BE2C (cell line): ENCODE results near the gene SAMD14.

Experiments used
- DNase-seq: peaks from one replicate; pipeline ENCODE4 v3.0.0-alpha.2; 2020
- H3K27me3 ChIP-seq: fragments of 250-450 bp; sonication (Bioruptor Pico); 2 replicates; pipeline ENCODE4 v1.5.1; 2020; ENCODE audit warnings: mild to moderate bottlenecking
- H3K36me3 ChIP-seq: fragments of 250-450 bp; sonication (Bioruptor Pico); 2 replicates; pipeline ENCODE4 v1.5.1; 2020; ENCODE audit warnings: mild to moderate bottlenecking
- H3K4me1 ChIP-seq: fragments of 250-450 bp; sonication (Bioruptor Pico); 2 replicates; pipeline ENCODE4 v1.5.1; 2020
- H3K4me3 ChIP-seq: 2 replicates; pipeline ENCODE4 v1.5.1; 2011; ENCODE audit warnings: low read depth, low read length
- H3K9me3 ChIP-seq: fragments of 250-450 bp; sonication (Bioruptor Pico); 2 replicates; pipeline ENCODE4 v1.5.1; 2020
- TF ChIP-seq, protein P1 (sequence below): IDR thresholded peaks from 2 replicates; pipeline ENCODE4 v1.5.1; 2012; ENCODE audit warnings: mild to moderate bottlenecking, low read depth, low read length

Gene SAMD14

DNA sequence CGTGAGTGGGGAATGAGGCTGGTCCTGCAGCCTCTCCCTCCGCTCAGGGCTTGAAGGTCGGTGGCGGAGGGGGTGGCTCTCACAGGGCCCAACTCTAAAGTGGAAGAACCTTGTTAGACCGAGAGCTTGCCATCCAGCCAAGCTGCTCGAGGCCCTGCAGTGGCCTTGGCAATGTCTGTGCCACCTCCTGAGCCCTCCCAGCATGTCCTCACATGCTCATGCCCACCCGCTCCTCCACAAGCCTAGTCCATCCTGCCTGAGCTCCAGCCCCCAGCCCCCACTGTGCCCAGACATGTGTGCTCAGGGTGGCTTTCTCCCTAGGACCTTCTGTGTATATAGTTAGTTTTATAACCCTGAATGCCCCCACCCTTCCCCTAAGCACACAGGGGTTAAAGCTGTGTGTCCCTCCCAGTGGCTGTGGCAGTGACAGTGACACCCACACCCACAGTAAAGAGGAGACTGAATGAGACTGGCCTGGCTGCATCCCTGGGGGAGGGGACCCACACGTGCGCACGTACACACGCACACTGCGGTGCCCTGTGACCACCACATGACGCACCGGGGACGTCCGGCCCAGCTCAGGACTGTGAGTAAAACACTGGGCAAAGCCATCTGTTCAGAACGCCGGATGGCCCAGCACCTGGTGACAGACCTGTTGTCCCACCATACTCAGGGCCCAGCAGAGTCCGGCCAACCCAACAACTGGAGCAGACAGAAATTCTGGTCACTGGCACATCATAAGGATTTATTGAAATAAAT is 19.2 kb downstream of the SAMD14 start:
- Histone ChIP-seq H3K4me1 (peaks cover 8% of the 10 kb centered on the region), H3K4me3 (no peak overlapping the region), H3K9me3 (no peaks in the 10 kb centered on the region), H3K27me3 (no peaks in the 10 kb centered on the region), H3K36me3 (no peaks in the 10 kb centered on the region; the same call in 1 of the 2 replicates)
- no peak for DNase-seq
- TF ChIP-seq, protein P1, sequence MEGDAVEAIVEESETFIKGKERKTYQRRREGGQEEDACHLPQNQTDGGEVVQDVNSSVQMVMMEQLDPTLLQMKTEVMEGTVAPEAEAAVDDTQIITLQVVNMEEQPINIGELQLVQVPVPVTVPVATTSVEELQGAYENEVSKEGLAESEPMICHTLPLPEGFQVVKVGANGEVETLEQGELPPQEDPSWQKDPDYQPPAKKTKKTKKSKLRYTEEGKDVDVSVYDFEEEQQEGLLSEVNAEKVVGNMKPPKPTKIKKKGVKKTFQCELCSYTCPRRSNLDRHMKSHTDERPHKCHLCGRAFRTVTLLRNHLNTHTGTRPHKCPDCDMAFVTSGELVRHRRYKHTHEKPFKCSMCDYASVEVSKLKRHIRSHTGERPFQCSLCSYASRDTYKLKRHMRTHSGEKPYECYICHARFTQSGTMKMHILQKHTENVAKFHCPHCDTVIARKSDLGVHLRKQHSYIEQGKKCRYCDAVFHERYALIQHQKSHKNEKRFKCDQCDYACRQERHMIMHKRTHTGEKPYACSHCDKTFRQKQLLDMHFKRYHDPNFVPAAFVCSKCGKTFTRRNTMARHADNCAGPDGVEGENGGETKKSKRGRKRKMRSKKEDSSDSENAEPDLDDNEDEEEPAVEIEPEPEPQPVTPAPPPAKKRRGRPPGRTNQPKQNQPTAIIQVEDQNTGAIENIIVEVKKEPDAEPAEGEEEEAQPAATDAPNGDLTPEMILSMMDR, result no peak

DNA sequence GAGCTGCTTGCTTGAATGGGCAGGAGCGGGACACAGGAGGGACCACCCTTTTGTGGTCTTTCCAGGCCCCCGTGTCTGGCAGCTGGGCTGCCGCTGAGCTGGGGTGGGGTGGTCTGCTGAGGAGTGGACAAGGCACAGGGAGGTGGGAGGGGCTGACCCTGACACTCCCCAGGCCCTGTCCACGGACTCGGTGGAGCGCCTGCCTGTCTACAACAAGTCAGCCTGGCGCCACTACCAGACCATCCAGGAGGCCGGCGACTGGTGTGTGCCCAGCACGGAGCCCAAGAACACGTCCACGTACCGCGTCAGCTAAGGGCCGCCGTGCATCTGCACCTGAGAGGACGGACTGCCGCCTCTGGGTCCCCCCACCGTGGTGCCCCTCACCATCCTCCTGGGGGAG is 20.2 kb downstream of the SAMD14 start:
- H3K4me3 ChIP-seq, result no peak overlapping the region
- no peaks in the 10 kb centered on the region for H3K9me3 ChIP-seq
- no peaks in the 10 kb centered on the region; the same call in 1 of the 2 replicates for H3K36me3 ChIP-seq
- H3K27me3 ChIP-seq, result no peaks in the 10 kb centered on the region
- H3K4me1 ChIP-seq, result peaks cover 8% of the 10 kb centered on the region
- DNase-seq, result no peak
- TF ChIP-seq, protein P1, result no peak

DNA sequence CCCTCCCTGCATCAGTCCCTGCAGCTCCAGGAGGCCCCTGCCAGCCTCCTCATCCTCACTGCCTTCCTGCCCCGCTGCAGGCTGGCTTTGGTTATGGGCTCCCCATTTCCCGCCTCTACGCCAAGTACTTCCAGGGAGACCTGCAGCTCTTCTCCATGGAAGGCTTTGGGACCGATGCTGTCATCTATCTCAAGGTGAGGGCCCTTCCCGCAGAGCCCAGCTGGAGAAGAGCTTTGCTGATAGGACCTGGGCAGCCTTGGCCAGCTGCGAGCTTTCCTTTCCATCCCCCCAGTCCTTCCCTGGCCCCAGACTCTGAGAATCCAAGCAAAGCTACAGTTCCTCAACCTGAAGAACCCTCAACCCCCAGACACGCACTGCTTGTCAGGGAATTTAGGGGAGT is 20.8 kb downstream of the SAMD14 start:
- TF ChIP-seq, protein P1, result no peak
- Histone ChIP-seq H3K27me3 (no peaks in the 10 kb centered on the region), H3K36me3 (no peaks in the 10 kb centered on the region; the same call in 1 of the 2 replicates), H3K4me1 (peaks cover 8% of the 10 kb centered on the region), H3K9me3 (no peaks in the 10 kb centered on the region), H3K4me3 (no peak overlapping the region)
- no peak for DNase-seq

DNA sequence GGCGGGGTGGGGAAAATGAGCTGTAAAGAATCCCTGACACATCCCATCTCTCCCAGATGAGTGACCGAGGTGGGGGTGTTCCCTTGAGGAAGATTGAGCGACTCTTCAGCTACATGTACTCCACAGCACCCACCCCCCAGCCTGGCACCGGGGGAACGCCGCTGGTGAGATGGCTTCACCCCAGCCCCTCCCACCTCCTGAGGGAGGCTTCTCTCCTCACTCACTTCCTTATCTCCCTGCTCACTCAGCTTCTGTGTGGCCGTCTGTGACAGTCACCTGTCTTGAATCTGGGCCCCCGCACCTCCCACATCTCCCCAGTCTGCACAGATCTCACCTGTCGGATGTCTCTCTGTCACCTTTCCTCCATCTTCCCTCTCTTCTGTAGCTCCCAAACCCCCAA is 21.4 kb downstream of the SAMD14 start:
- H3K9me3 ChIP-seq, result no peaks in the 10 kb centered on the region
- peaks cover 8% of the 10 kb centered on the region for H3K4me1 ChIP-seq
- TF ChIP-seq, protein P1, result no peak
- no peaks in the 10 kb centered on the region; the same call in 1 of the 2 replicates for H3K36me3 ChIP-seq
- H3K4me3 ChIP-seq, result no peak overlapping the region
- DNase-seq, result no peak
- H3K27me3 ChIP-seq, result no peaks in the 10 kb centered on the region

DNA sequence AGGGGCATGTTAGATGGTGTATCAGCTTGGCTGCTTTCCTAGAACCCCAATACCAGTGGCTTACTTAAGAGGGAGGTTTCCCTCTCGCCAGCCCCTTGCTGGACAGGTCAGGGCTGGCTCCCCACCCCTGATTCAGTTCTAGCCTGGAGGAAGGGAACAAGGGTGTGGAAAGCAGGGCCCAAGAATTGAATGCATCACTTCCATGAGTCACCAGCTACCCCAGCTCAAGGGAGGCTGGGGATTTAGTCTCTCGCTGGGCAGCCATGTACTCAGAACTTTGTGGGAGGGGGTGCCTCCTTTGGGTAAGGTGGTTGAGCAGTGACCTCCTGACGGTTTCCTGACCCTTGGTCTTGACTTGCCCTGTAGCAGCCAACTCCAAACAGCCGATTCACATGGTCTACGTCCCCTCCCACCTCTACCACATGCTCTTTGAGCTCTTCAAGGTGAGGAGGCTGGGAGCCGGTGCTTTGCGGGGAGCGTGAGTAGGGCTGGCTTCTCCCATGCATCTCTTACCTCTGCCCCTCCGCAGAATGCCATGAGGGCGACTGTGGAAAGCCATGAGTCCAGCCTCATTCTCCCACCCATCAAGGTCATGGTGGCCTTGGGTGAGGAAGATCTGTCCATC is 22.1 kb downstream of the SAMD14 start:
- Histone ChIP-seq H3K9me3 (no peaks in the 10 kb centered on the region), H3K4me1 (peaks cover 8% of the 10 kb centered on the region), H3K27me3 (no peaks in the 10 kb centered on the region), H3K4me3 (no peak overlapping the region), H3K36me3 (no peaks in the 10 kb centered on the region; the same call in 1 of the 2 replicates)
- TF ChIP-seq, protein P1, result no peak
- DNase-seq, result no peak
